H1 (cell line): ENCODE measurements around the gene IDUA. TPM values are rescaled to one million over a fixed set of nuclear protein-coding genes. Genes with fewer than 3 reads are reported as not detected.

ENCODE experiments used
- CTCF ChIA-PET: fragments of 300-600 bp; sonication (Branson Sonifier 250); formaldehyde crosslinking; loops from one replicate; lab custom pipeline; 2021; ENCODE audit not compliant: partially characterized antibody; lab: Charles Lee
- POLR2A ChIA-PET: fragments of 300-600 bp; sonication (Branson Sonifier 250); formaldehyde crosslinking; loops from one replicate; lab custom pipeline; 2021; ENCODE audit warnings: inconsistent platforms; ENCODE audit not compliant: partially characterized antibody; lab: Charles Lee
- DNase-seq, 2 experiments: peaks; one replicate each; pipeline versions ENCODE4 v3.0.0 to v3.0.0-alpha.2; 2010 to 2022; ENCODE audit warnings: low spot score in 2 of 2, low read depth in 1 of 2, mixed read lengths in 1 of 2
- FAIRE-seq: peaks from 2 replicates; lab custom pipeline; 2011; peaks lifted over from hg19 to GRCh38; lab: Jason Lieb, UNC
- H2AFZ ChIP-seq: 2 replicates; pipeline ENCODE4 v1.8.1; 2012; ENCODE audit warnings: low read length, inconsistent platforms
- H2AK5ac ChIP-seq: 2 replicates; pipeline ENCODE4 v1.6.1; 2013; ENCODE audit warnings: low read depth, low read length
- H2BK120ac ChIP-seq: replicated peaks from 2 replicates; pipeline ENCODE3; 2013; ENCODE audit warnings: low read depth, low read length, inconsistent platforms
- H2BK12ac ChIP-seq: 2 replicates; pipeline ENCODE4 v1.6.1; 2013; ENCODE audit warnings: low read depth, low read length
- H2BK15ac ChIP-seq: 2 replicates; pipeline ENCODE4 v1.6.1; 2013; ENCODE audit warnings: low read length
- H2BK20ac ChIP-seq: 2 replicates; pipeline ENCODE4 v1.6.1; 2013; ENCODE audit warnings: low read length
- H2BK5ac ChIP-seq: 2 replicates; pipeline ENCODE4 v1.6.1; 2013; ENCODE audit warnings: low read depth, low read length
- H3K14ac ChIP-seq: 2 replicates; pipeline ENCODE4 v1.6.1; 2013; ENCODE audit warnings: inconsistent platforms; ENCODE audit not compliant: insufficient read length
- H3K18ac ChIP-seq: 2 replicates; pipeline ENCODE4 v1.6.1; 2013; ENCODE audit warnings: low read length; ENCODE audit errors: extremely low read depth
- H3K23ac ChIP-seq: 2 replicates; pipeline ENCODE4 v1.6.1; 2013; ENCODE audit warnings: inconsistent platforms; ENCODE audit not compliant: insufficient read length
- H3K23me2 ChIP-seq: 2 replicates; pipeline ENCODE4 v1.6.1; 2013; ENCODE audit warnings: low read depth, low read length
- H3K27ac ChIP-seq: 2 replicates; pipeline ENCODE4 v1.6.1; 2011; ENCODE audit warnings: low read depth, low read length, inconsistent platforms
- H3K27me3 ChIP-seq, 4 experiments: replicated peaks in 1 of 4; 1 replicate in 1 of 4; 2 replicates in 3 of 4; pipeline versions ENCODE4 v1.6.1 to v1.8.1; 2011 to 2013; ENCODE audit warnings: low read length in 3 of 4, mild to moderate bottlenecking in 3 of 4, inconsistent platforms in 2 of 4, mixed read lengths in 2 of 4, moderate library complexity in 1 of 4; ENCODE audit not compliant: control insufficient read depth in 3 of 4, insufficient read depth in 3 of 4; ENCODE audit errors: extremely low read depth in 1 of 4
- H3K36me3 ChIP-seq, 4 experiments: 2 replicates each; pipeline versions ENCODE4 v1.6.1 to v1.8.1; 2011 to 2013; ENCODE audit warnings: mild to moderate bottlenecking in 4 of 4, low read length in 3 of 4, moderate library complexity in 2 of 4, control low read depth in 1 of 4, inconsistent platforms in 1 of 4; ENCODE audit not compliant: insufficient read depth in 4 of 4, control insufficient read depth in 2 of 4
- H3K4ac ChIP-seq: replicated peaks from 2 replicates; pipeline ENCODE3; 2013; ENCODE audit warnings: low read length, low read depth, mixed read lengths, inconsistent platforms; ENCODE audit not compliant: insufficient read length
- H3K4me1 ChIP-seq, 4 experiments: replicated peaks in 1 of 4; 1 replicate in 1 of 4; 2 replicates in 3 of 4; pipeline versions ENCODE4 v1.6.1 to v1.8.1; 2011 to 2013; ENCODE audit warnings: low read length in 3 of 4, inconsistent platforms in 2 of 4, mixed read lengths in 1 of 4; ENCODE audit not compliant: insufficient read depth in 4 of 4, control insufficient read depth in 3 of 4
- H3K4me2 ChIP-seq, 2 experiments: 2 replicates each; pipeline versions ENCODE4 v1.6.1 to v1.8.1; 2011 to 2013; ENCODE audit warnings: low read depth in 2 of 2, low read length in 2 of 2, control low read depth in 1 of 2, inconsistent platforms in 1 of 2, mild to moderate bottlenecking in 1 of 2; ENCODE audit not compliant: insufficient read depth in 1 of 2
- H3K4me3 ChIP-seq, 4 experiments: fragments of 200-600, 300-600 bp in 1 of 4; sonication (generic), shearing (Covaris generic), sonication (Bioruptor Twin) in 1 of 4; 2 replicates each; pipeline versions ENCODE4 v1.5.1 to v1.8.1; 2011 to 2016; ENCODE audit warnings: low read length in 4 of 4, low read depth in 3 of 4, control low read depth in 2 of 4, inconsistent platforms in 2 of 4, mild to moderate bottlenecking in 2 of 4, mixed read lengths in 1 of 4, moderate library complexity in 1 of 4; ENCODE audit not compliant: insufficient read depth in 2 of 4; ENCODE audit errors: extremely low read depth in 1 of 4
- H3K56ac ChIP-seq: replicated peaks from 2 replicates; pipeline ENCODE3; 2013; ENCODE audit warnings: low read depth, mild to moderate bottlenecking, mixed read lengths, low read length, inconsistent platforms; ENCODE audit not compliant: insufficient read length
- H3K79me1 ChIP-seq: 2 replicates; pipeline ENCODE4 v1.6.1; 2013; ENCODE audit warnings: low read depth, low read length, control low read depth
- H3K79me2 ChIP-seq, 2 experiments: 2 replicates each; pipeline versions ENCODE4 v1.6.1 to v1.8.1; 2012 to 2013; ENCODE audit warnings: low read length in 2 of 2, mild to moderate bottlenecking in 2 of 2, inconsistent platforms in 1 of 2; ENCODE audit not compliant: insufficient read depth in 2 of 2, control insufficient read depth in 1 of 2
- H3K9ac ChIP-seq, 4 experiments: replicated peaks in 1 of 4; 1 replicate in 1 of 4; 2 replicates in 3 of 4; pipeline versions ENCODE4 v1.6.1 to v1.8.1; 2011 to 2013; ENCODE audit warnings: low read depth in 3 of 4, low read length in 3 of 4, control low read depth in 2 of 4, mild to moderate bottlenecking in 2 of 4, moderate library complexity in 2 of 4, inconsistent platforms in 1 of 4; ENCODE audit errors: extremely low read depth in 1 of 4
- H3K9me3 ChIP-seq, 2 experiments: 2 replicates each; pipeline versions ENCODE4 v1.6.1 to v1.8.1; 2012 to 2013; ENCODE audit warnings: mild to moderate bottlenecking in 2 of 2, moderate library complexity in 2 of 2, control low read depth in 1 of 2, inconsistent platforms in 1 of 2, low read depth in 1 of 2, low read length in 1 of 2, mixed read lengths in 1 of 2; ENCODE audit not compliant: insufficient read depth in 2 of 2
- H4K20me1 ChIP-seq, 2 experiments: replicated peaks in 1 of 2; 2 replicates each; pipeline versions ENCODE3 to v1.8.1; 2011 to 2013; ENCODE audit warnings: inconsistent platforms in 2 of 2, low read length in 2 of 2, mild to moderate bottlenecking in 1 of 2; ENCODE audit not compliant: insufficient read depth in 2 of 2, control insufficient read depth in 1 of 2
- H4K5ac ChIP-seq: 2 replicates; pipeline ENCODE4 v1.6.1; 2013; ENCODE audit warnings: low read length, low read depth, mixed read lengths, inconsistent platforms; ENCODE audit not compliant: insufficient read length
- H4K8ac ChIP-seq: 2 replicates; pipeline ENCODE4 v1.8.0; 2013; ENCODE audit warnings: mild to moderate bottlenecking, moderate library complexity, low read length, inconsistent platforms; ENCODE audit not compliant: insufficient read depth; ENCODE audit errors: extremely low read depth
- H4K91ac ChIP-seq: replicated peaks from 2 replicates; pipeline ENCODE3; 2013; ENCODE audit warnings: low read length, mixed read lengths, inconsistent platforms; ENCODE audit not compliant: insufficient read length
- BRCA1 ChIP-seq: IDR thresholded peaks from 2 replicates; pipeline ENCODE4 v1.6.1; 2012; ENCODE audit warnings: low read depth, low read length, improper control_type of control experiment
- KDM4A ChIP-seq: IDR thresholded peaks from one replicate; pipeline ENCODE4 v1.7.1; 2012; ENCODE audit warnings: low read depth, mild to moderate bottlenecking, moderate library complexity, low read length, inconsistent platforms; ENCODE audit not compliant: severe bottlenecking
- KDM5A ChIP-seq: fragments of 200-600 bp; IDR thresholded peaks from 2 replicates; pipeline ENCODE4 v1.7.1; 2012; ENCODE audit warnings: mild to moderate bottlenecking, low read length, inconsistent platforms, mixed read lengths
- POLR2A ChIP-seq, 2 experiments: IDR thresholded peaks; 1 replicate in 1 of 2; 2 replicates in 1 of 2; pipeline ENCODE4 v1.6.1; 2011; ENCODE audit warnings: low read depth in 2 of 2, low read length in 2 of 2, mild to moderate bottlenecking in 2 of 2; ENCODE audit errors: control extremely low read depth in 1 of 2
- RFX5 ChIP-seq: IDR thresholded peaks from 2 replicates; pipeline ENCODE4 v1.6.1; 2011; ENCODE audit warnings: low read depth, low read length, improper control_type of control experiment, borderline replicate concordance
- SIX5 ChIP-seq: IDR thresholded peaks from 2 replicates; pipeline ENCODE4 v1.6.1; 2011; ENCODE audit warnings: mild to moderate bottlenecking, low read depth, low read length
- SRF ChIP-seq: IDR thresholded peaks from 2 replicates; pipeline ENCODE4 v1.6.1; 2011; ENCODE audit warnings: mild to moderate bottlenecking, low read depth, low read length, moderate library complexity
- USF2 ChIP-seq: IDR thresholded peaks from 2 replicates; pipeline ENCODE4 v1.6.1; 2011; ENCODE audit warnings: low read length, improper control_type of control experiment
- WGBS, 2 experiments: shearing (Covaris generic) in 1 of 2; methylation state at CpG; one replicate each; pipeline versions ENCODE4 v1.1.6 to v1.1.7; 2013 to 2015; ENCODE audit warnings: low lambda C conversion rate in 2 of 2, mixed read lengths in 2 of 2, inconsistent platforms in 1 of 2, low coverage in 1 of 2, missing lambda C conversion rate in 1 of 2; ENCODE audit not compliant: insufficient replicate concordance in 2 of 2, insufficient coverage in 1 of 2, insufficient read length in 1 of 2; ENCODE audit errors: extremely low coverage in 1 of 2, missing lambda C conversion rate in 1 of 2; 5-methylcytosine and 5-hydroxymethylcytosine counted together
- polyA plus RNA-seq, 7 experiments: library from polyadenylated mRNA; depleted of rRNA in 3 of 7; stranded (reverse) in 5 of 7; unstranded in 2 of 7; fragments of >200 nt in 5 of 7; fragments of 200-250 nt in 2 of 7; gene quantifications; 1 replicate in 5 of 7; 2 replicates in 1 of 7; 4 replicates in 1 of 7; pipeline versions ENCODE4 v1.2.1 to v1.2.3, GENCODE V29; 2011 to 2013; ENCODE audit warnings: missing spikeins in 2 of 7, mixed read lengths in 2 of 7
- total RNA-seq: library from RNA; stranded (reverse); fragmentation: NEBNext Ultra II Directional; extraction: Animal tissue kit (Norgen Biotek cat#: 25700); gene quantifications from 2 replicates; pipeline ENCODE4 v1.2.1, GENCODE V29; 2021

The IDUA gene
- total and polyA plus RNA-seq, 2 of the 8 experiments (the other 6 are each of a cell fraction or from before 2014, with no cell fraction given): 2.8 to 4.8 TPM

DNA sequence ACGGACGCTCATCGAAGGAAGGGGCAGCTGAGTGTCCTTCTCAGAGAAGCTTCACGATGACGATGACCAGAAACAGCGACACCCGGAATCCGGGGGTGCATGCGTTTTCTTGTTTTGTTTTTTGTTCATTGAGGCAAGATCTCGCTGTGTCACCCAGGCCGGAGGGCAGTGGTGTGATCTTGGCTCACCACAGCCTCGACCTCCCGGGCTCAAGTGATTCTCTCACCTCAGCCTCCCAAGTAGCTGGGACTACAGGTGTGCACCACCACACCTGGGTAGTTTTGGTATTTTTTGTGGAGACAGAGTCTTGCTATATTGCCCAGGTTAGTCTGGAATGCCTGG lies 33.3 kb upstream of the IDUA start:
- Histone ChIP-seq H3K23me2 (no peaks in the 10 kb centered on the region), H3K9me3 (no peaks in the 10 kb centered on the region), H2BK12ac (no peak overlapping the region), H3K4me3 (no peak overlapping the region), H3K4me2 (no peak overlapping the region), H3K9ac (no peak overlapping the region), H2BK15ac (no peak overlapping the region), H2BK5ac (no peak overlapping the region), H3K36me3 (no peaks in the 10 kb centered on the region), H2BK120ac (no peak overlapping the region), H3K56ac (no peak overlapping the region), H2AFZ (no peak overlapping the region), H4K5ac (no peak overlapping the region), H4K8ac (no peak overlapping the region; the same call in 1 of the 2 replicates), H3K79me2 (no peaks in the 10 kb centered on the region), H3K18ac (no peak overlapping the region), H3K27me3 (peaks cover 0 to 3% (median 0%) of the 10 kb centered on the region in 4 experiments; a peak in 1 of 7 replicates), H3K14ac (no peak overlapping the region), H3K27ac (no peak overlapping the region), H3K79me1 (no peaks in the 10 kb centered on the region)
- DNase-seq: no peak
- 96% methylated on average over 13 of the region's 13 CpGs; no CpG with 5 or more reads in 1 of the 2 experiments for WGBS, 2 experiments
- CTCF ChIA-PET: interaction anchor here (1.3 kb wide), 1 partner anchor 20 kb away, joined by 3 read pairs; no protein-coding TSS in a partner anchor
- POLR2A ChIA-PET: no interaction called here
- TF ChIP-seq SIX5: no peak
- TF ChIP-seq BRCA1: no peak
- no peak for TF ChIP-seq KDM4A
- TF ChIP-seq KDM5A: no peak
- no peak for TF ChIP-seq RFX5
- TF ChIP-seq SRF: no peak
- TF ChIP-seq USF2: no peak
- no peak for TF ChIP-seq POLR2A (IDR thresholded peaks at IDR 0.05; ENCODE audit: control extremely low read depth in 1 of 2, low read depth in 2 of 2, low read length in 2 of 2)
- TF ChIP-seq, all 59 proteins: peak for 0
- Histone ChIP-seq H4K91ac (no peak overlapping the region), H2AK5ac (no peak overlapping the region), H3K23ac (no peak overlapping the region), H2BK20ac (no peak overlapping the region), H4K20me1 (peaks cover 0 to 3% of the 10 kb centered on the region in 2 experiments), H3K4me1 (no peaks in the 10 kb centered on the region; a peak in 1 of 7 replicates), H3K4ac (no peak overlapping the region)
- FAIRE-seq: no peak
